Measurements from ENCODE around the gene AKT2.

Gene AKT2

DNA sequence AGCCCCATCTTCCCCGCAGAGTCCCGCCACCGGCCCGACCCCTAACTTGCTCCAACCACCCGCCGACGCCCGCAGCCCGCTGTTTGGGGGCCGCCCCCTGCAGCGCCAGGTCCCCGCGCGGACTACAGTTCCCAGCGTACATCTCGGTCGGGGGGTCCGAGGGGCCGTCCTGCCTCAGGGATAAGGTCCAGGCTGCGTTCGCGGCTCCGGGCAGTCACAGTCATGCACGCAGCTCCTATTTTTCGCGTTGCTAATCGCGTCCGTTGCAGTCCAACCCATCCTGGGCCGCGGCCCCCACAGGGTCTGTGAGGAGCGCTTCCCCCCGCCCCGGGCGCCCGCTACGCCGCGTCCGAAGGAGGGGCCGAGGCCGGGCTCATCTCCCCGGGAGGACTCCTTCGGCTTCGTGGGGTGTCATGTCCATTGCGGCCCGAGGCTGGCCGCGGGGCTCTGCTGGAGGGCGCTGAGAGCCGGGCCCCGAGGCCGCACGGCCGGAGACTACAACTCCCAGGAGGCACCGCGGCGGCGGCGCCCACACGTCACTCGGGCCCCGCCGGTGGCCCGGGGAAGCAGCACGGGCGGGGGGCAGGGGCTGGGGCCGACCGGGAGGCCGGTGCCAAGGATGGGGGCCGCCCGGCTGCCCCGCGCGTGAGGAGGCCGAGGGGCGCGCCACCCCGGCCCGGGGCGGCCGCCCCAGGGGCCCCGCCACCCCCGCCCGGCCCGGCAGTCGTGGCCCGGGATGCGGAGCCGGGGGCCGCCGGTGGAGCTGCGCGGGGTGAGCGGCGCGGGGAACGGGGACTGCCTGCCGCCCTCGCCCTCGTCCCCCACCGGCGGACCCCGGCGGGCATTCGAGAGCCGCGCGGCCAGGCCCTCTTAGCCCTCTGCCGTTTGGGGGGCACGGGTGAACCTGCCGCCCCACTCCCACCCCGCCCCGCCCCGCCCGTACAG is 94.0 kb downstream of the AKT2 start, which contains the start of gene MAP3K10:
Gene MAP3K10, plus strand, starts transcription at position 536 of the 945 bp plus-strand sequence. CDS start 606 bp downstream, outside the sequence.
- POLR2A ChIA-PET: no interaction called here

DNA sequence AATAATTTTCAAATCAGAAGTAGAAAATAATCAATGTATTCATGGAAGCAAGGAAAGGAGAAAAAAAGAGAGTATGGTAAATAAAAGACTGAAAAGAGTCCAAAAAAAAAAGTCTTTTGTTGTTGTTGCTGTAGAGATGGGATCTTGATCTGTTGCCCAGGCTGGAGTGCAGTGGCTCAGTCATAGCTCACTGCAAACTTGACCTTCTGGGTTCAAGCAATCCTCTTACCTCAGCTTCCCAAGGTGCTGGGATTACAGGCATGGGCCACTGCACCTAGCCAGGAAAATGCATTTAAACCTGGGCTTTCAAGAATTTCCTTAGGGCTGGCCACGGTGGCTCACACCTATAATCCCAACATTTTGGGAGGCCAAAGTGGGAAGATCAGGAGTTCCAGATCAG is 100.9 kb downstream of the AKT2 start:
- no peak overlapping the region for H3K4me3 ChIP-seq (ENCODE audit: low read depth, low read length)
- CTCF ChIA-PET: no interaction called here
- POLR2A ChIA-PET: interaction anchor here (0.6 kb wide), 1 partner anchor 332 kb away, joined by 3 read pairs; no protein-coding TSS in a partner anchor

More for the DNA sequence above, 94.0 kb downstream of the AKT2 start, which contains the start of gene MAP3K10:
- DNase-seq (ENCODE audit: low read depth, low spot score): no peak
- H3K4me3 ChIP-seq (ENCODE audit: low read depth, low read length): peak within 1 kb of the TSS; percentile 75
- TF ChIP-seq CTCF (IDR thresholded peaks at IDR 0.05; ENCODE audit: insufficient read depth, low read length, missing control alignments): no peak
- CTCF ChIA-PET: interaction anchor here (0.8 to 2.0 kb wide), 6 partner anchors 11 to 51 kb away, joined by 3 to 10 read pairs (median 4); no protein-coding TSS in a partner anchor

More for the DNA sequence above, 100.9 kb downstream of the AKT2 start:
- no peak for TF ChIP-seq CTCF (IDR thresholded peaks at IDR 0.05; ENCODE audit: insufficient read depth, low read length, missing control alignments)
- DNase-seq (ENCODE audit: low read depth, low spot score): no peak
